OCI-LY1 (cell line): ENCODE data around the gene BAIAP2L2.
"Not testable (repeated sequence)": the region's sequence is repeated elsewhere in the genome, so short reads cannot be mapped to it uniquely, and the experiment has no call there.

Experiments
- H2AFZ ChIP-seq: fragments of 200-600 bp; sonication (generic), shearing (Covaris generic); 2 replicates; pipeline ENCODE4 v1.6.0; 2014; ENCODE audit warnings: antibody characterized with exemption, mild to moderate bottlenecking, low read length
- H3F3A ChIP-seq: fragments of 200-600 bp; sonication (generic), shearing (Covaris generic); 2 replicates; pipeline ENCODE4 v1.6.0; 2014; ENCODE audit warnings: mild to moderate bottlenecking, antibody characterized with exemption, low read length, moderate library complexity; ENCODE audit not compliant: insufficient read depth
- H3K27ac ChIP-seq: fragments of 200-600 bp; sonication (generic); 2 replicates; pipeline ENCODE4 v1.5.1; 2014; ENCODE audit warnings: low read length, mixed run types, mild to moderate bottlenecking, low read depth; ENCODE audit not compliant: poor library complexity, severe bottlenecking
- H3K27me3 ChIP-seq: fragments of 200-600 bp; sonication (generic); 2 replicates; pipeline ENCODE4 v1.6.0; 2014; ENCODE audit warnings: antibody characterized with exemption, mild to moderate bottlenecking, low read length, moderate library complexity; ENCODE audit not compliant: insufficient read depth
- H3K36me3 ChIP-seq: fragments of 200-600 bp; sonication (generic); 2 replicates; pipeline ENCODE4 v1.6.1; 2014; ENCODE audit warnings: mild to moderate bottlenecking, antibody characterized with exemption, low read length, moderate library complexity, mixed read lengths; ENCODE audit not compliant: insufficient read depth
- H3K4me1 ChIP-seq: fragments of 200-600 bp; sonication (generic); 2 replicates; pipeline ENCODE4 v1.5.1; 2014; ENCODE audit warnings: mild to moderate bottlenecking, low read length, moderate library complexity; ENCODE audit not compliant: insufficient read depth, severe bottlenecking
- H3K4me2 ChIP-seq: fragments of 200-600 bp; sonication (generic), shearing (Covaris generic); 2 replicates; pipeline ENCODE4 v1.6.1; 2014; ENCODE audit warnings: low read length
- H3K4me3 ChIP-seq: fragments of 200-600 bp; sonication (generic); 2 replicates; pipeline ENCODE4 v1.5.1; 2014; ENCODE audit warnings: low read length, low read depth, mild to moderate bottlenecking, mixed read lengths; ENCODE audit not compliant: poor library complexity, severe bottlenecking
- H3K79me2 ChIP-seq: fragments of 200-600 bp; shearing (Covaris generic); 2 replicates; pipeline ENCODE4 v1.6.1; 2016; ENCODE audit warnings: mixed run types, low read length, mixed read lengths; ENCODE audit not compliant: insufficient read depth
- H3K9ac ChIP-seq: fragments of 200-600 bp; sonication (generic), shearing (Covaris generic); 2 replicates; pipeline ENCODE4 v1.6.1; 2014; ENCODE audit warnings: mild to moderate bottlenecking, low read length, mixed read lengths
- H3K9me2 ChIP-seq: fragments of 200-600 bp; sonication (generic), shearing (Covaris generic); 2 replicates; pipeline ENCODE4 v1.6.1; 2014; ENCODE audit warnings: low read depth, mild to moderate bottlenecking, low read length, mixed read lengths
- H3K9me3 ChIP-seq: fragments of 200-600 bp; shearing (Covaris generic); 2 replicates; pipeline ENCODE4 v1.6.1; 2014; ENCODE audit warnings: low read length, mixed read lengths
- H4K20me1 ChIP-seq: fragments of 200-600 bp; sonication (generic), shearing (Covaris generic); 2 replicates; pipeline ENCODE4 v1.6.0; 2016; ENCODE audit warnings: mild to moderate bottlenecking, low read length; ENCODE audit not compliant: insufficient read depth
- EZH2 ChIP-seq: fragments of 200-600 bp; sonication (generic), shearing (Covaris generic); IDR thresholded peaks from 2 replicates; pipeline ENCODE4 v1.8.0; 2017; ENCODE audit warnings: borderline replicate concordance, mixed run types, mild to moderate bottlenecking, antibody characterized with exemption, low read length, moderate library complexity, mixed read lengths
- TF ChIP-seq, protein P1 (sequence below): fragments of 200-600 bp; sonication (generic), shearing (Covaris generic); IDR thresholded peaks from 2 replicates; pipeline ENCODE4 v1.5.1; 2017; ENCODE audit warnings: mild to moderate bottlenecking, antibody characterized with exemption, low read length, moderate library complexity, mixed read lengths

Gene BAIAP2L2

DNA sequence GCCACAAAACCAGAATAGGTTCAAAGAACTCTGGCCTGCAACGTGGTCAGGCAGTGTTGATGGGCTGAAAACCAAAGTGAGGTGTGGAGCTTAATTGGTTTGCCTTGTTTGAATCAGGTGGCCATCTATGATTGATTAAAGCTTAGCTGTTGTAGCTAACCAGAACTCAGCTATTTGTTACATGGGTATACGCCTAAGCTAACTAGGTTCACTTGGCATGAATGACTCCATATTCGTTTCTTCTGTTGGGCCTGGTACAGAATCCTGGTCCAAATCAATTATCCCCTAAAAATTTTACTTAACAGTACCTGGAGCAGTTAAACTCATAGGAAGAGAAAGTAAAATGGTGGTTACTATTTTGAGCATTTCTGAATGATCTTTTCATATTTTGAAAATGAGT is 7.7 kb upstream of the BAIAP2L2 start:
- no peak for TF ChIP-seq EZH2
- TF ChIP-seq, protein P1, sequence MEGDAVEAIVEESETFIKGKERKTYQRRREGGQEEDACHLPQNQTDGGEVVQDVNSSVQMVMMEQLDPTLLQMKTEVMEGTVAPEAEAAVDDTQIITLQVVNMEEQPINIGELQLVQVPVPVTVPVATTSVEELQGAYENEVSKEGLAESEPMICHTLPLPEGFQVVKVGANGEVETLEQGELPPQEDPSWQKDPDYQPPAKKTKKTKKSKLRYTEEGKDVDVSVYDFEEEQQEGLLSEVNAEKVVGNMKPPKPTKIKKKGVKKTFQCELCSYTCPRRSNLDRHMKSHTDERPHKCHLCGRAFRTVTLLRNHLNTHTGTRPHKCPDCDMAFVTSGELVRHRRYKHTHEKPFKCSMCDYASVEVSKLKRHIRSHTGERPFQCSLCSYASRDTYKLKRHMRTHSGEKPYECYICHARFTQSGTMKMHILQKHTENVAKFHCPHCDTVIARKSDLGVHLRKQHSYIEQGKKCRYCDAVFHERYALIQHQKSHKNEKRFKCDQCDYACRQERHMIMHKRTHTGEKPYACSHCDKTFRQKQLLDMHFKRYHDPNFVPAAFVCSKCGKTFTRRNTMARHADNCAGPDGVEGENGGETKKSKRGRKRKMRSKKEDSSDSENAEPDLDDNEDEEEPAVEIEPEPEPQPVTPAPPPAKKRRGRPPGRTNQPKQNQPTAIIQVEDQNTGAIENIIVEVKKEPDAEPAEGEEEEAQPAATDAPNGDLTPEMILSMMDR = no peak

DNA sequence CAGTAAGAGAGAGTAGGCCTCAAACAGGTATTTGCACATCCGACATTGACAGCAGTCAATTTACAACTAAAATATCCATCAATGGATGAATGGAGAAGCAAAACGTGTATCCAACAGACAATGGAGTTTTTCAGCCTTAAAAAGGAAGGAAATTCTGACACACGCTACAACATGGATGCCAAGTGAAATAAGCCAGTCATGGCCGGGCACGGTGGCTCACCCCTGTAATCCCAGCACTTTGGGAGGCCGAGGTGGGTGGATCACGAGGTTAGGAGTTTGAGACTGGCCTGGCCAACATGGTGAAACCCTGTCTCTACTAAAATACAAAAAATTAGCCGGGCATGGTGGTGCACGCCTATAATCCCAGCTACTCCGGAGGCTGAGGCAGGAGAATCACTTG is 7.1 kb upstream of the BAIAP2L2 start:
- not testable (repeated sequence) for H3K4me3 ChIP-seq

More for the DNA sequence above, 7.7 kb upstream of the BAIAP2L2 start:
- H3K27me3 ChIP-seq = no peaks in the 10 kb centered on the region
- no peak overlapping the region for H3K4me3 ChIP-seq
- no peaks in the 10 kb centered on the region for H3K36me3 ChIP-seq
- no peak overlapping the region for H3K27ac ChIP-seq
- H3K4me2 ChIP-seq = no peak overlapping the region
- no peaks in the 10 kb centered on the region for H3F3A ChIP-seq
- H3K9me3 ChIP-seq = no peaks in the 10 kb centered on the region
- H3K9me2 ChIP-seq = no peaks in the 10 kb centered on the region
- no peak overlapping the region for H2AFZ ChIP-seq
- H4K20me1 ChIP-seq = no peaks in the 10 kb centered on the region
- H3K79me2 ChIP-seq = no peaks in the 10 kb centered on the region
- H3K9ac ChIP-seq = no peak overlapping the region
- no peaks in the 10 kb centered on the region for H3K4me1 ChIP-seq

DNA sequence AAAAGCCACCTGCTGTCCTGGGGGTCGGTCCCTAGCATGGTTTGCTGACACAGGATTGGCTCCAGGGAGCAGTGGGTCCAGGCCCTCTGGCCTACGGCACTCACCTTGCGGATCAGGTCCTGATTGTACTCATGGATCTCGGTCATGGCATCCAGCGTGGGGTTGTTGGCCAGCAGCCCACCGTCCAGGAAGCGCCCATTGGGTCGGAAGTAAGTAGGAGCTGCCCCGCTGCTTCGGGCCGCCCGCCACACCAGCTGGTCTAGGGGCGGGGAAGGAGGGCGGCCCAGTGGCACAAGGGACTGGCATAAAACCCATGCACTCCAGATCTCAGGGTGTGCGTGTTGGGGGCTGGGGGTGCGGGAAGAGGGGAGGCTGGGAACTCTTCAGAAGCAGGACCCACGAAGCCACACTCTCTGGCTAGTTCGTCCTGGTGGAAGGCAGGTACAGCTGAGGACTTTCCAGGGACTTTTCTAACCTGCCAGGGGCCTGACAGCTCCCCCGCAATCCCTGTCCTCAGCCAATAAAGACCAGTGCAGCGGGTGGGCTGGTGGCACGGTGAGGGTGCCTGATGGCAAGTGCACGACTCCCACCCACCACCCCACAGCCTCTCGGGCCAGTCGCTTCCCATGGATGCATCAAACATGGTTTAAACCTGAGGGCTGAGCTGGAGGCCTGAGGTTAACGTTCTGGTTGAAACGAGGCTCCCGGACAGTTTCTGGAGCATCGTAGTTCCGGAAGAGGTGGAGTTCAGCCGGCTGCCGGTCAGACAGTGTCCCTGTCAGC is 5.1 kb upstream of the BAIAP2L2 start:
- Histone ChIP-seq H3K36me3 (no peaks in the 10 kb centered on the region), H3K27me3 (no peaks in the 10 kb centered on the region), H3K9me3 (no peaks in the 10 kb centered on the region), H2AFZ (no peak overlapping the region), H3F3A (no peaks in the 10 kb centered on the region), H3K4me1 (no peaks in the 10 kb centered on the region), H3K9me2 (no peaks in the 10 kb centered on the region), H3K4me3 (no peak overlapping the region), H3K79me2 (no peaks in the 10 kb centered on the region), H4K20me1 (no peaks in the 10 kb centered on the region), H3K4me2 (no peak overlapping the region), H3K27ac (no peak overlapping the region), H3K9ac (no peak overlapping the region)
- TF ChIP-seq, protein P1 = no peak
- TF ChIP-seq EZH2 = no peak

More for the DNA sequence above, 7.1 kb upstream of the BAIAP2L2 start:
- not testable (repeated sequence) for H2AFZ ChIP-seq, H3K9me3 ChIP-seq, H3K9me2 ChIP-seq, H3K79me2 ChIP-seq, H3K36me3 ChIP-seq, H3K4me2 ChIP-seq, H3K4me1 ChIP-seq, H4K20me1 ChIP-seq, H3K27me3 ChIP-seq, H3F3A ChIP-seq, H3K9ac ChIP-seq, H3K27ac ChIP-seq
